Muscle of leg (tissue), 11 donors: Measurements from ENCODE around the gene ZNF333. TPM values are rescaled to one million over a fixed set of nuclear protein-coding genes. Genes with fewer than 3 reads are reported as not detected.
"Not testable (repeated sequence)": the region's sequence is repeated elsewhere in the genome, so short reads cannot be mapped to it uniquely, and the experiment has no call there.

Source experiments
- DNase-seq: peaks from one replicate; pipeline ENCODE4 v3.0.0; 2013
- H3K27ac ChIP-seq: one replicate; pipeline ENCODE4 v1.5.1; 2013; ENCODE audit warnings: mild to moderate bottlenecking, low read length, control low read depth
- H3K27me3 ChIP-seq: one replicate; pipeline ENCODE4 v1.6.1; 2013; ENCODE audit warnings: low read length; ENCODE audit not compliant: control insufficient read depth, insufficient read depth
- H3K36me3 ChIP-seq: one replicate; pipeline ENCODE4 v1.6.1; 2013; ENCODE audit warnings: low read length; ENCODE audit not compliant: control insufficient read depth, insufficient read depth
- H3K4me1 ChIP-seq: one replicate; pipeline ENCODE4 v1.6.1; 2013; ENCODE audit warnings: low read length; ENCODE audit not compliant: control insufficient read depth, insufficient read depth
- H3K4me3 ChIP-seq: one replicate; pipeline ENCODE4 v1.5.1; 2013; ENCODE audit warnings: low read length, control low read depth
- H3K9me3 ChIP-seq: replicated peaks from 2 replicates; pipeline ENCODE4 v1.6.1; 2013; ENCODE audit warnings: low read depth, low read length; ENCODE audit not compliant: control insufficient read depth
- WGBS: methylation state at CpG from one replicate; pipeline ENCODE4 v1.1.5; 2013; ENCODE audit warnings: missing lambda C conversion rate; ENCODE audit not compliant: insufficient coverage; 5-methylcytosine and 5-hydroxymethylcytosine counted together
- polyA plus RNA-seq, 8 donors: library from polyadenylated mRNA; unstranded; fragments of 120-200 nt; gene quantifications; one replicate each; pipeline versions ENCODE4 v1.2.1 to v1.2.3, GENCODE V29; 2013; ENCODE audit warnings: inconsistent platforms in 1 of 8, low replicate concordance in 1 of 8; ENCODE audit not compliant: insufficient read length in 8 of 8, insufficient read depth in 1 of 8
- total RNA-seq: library from RNA; stranded (reverse); fragments of 120-200 nt; gene quantifications from one replicate; pipeline ENCODE4 v1.2.4, GENCODE V29; 2013

ZNF333 gene
- total and polyA plus RNA-seq, 9 donors, result 12.2 to 25.5 (median 17.8) TPM

GRCh38 chr19:14764401-14764800, 74.6 kb downstream of the ZNF333 start:
- WGBS, result 82% methylated on average over 6 of the region's 9 CpGs
- no peak overlapping the region for H3K27ac ChIP-seq
- no peak overlapping the region for H3K4me3 ChIP-seq
- no peaks in the 10 kb centered on the region for H3K27me3 ChIP-seq
- no peaks in the 10 kb centered on the region for H3K4me1 ChIP-seq
- H3K36me3 ChIP-seq, result no peaks in the 10 kb centered on the region
- DNase-seq, result no peak
- no peaks in the 10 kb centered on the region for H3K9me3 ChIP-seq

DNA sequence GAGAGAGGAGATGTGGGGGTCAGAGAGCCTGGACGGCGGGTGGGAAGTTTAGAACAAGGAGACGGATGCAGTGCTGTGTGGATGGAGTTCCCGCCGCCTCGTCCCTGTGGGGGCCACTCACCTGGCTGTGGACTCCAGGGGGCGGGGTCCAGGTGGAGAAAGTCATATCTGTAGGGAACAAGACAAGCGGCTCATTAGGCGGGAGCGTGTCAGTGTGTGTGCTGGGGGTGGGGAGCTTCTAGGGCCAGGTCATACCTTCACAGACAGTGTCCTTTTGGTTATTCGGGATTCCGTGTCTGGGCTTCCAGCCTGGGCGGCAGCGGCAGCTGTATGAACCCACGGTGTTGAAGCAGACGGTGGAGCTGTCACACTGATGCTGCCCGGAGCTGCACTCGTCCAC, 75.6 kb downstream of the ZNF333 start:
- not testable (repeated sequence) for H3K4me1 ChIP-seq, H3K27me3 ChIP-seq, DNase-seq, H3K36me3 ChIP-seq, H3K9me3 ChIP-seq, H3K4me3 ChIP-seq, H3K27ac ChIP-seq
- WGBS, result no CpG with 5 or more reads among the region's 18 CpGs

- H3K27me3 ChIP-seq, H3K36me3 ChIP-seq, DNase-seq, H3K4me3 ChIP-seq, H3K9me3 ChIP-seq, H3K27ac ChIP-seq, H3K4me1 ChIP-seq: not testable (repeated sequence)
- no CpG with 5 or more reads among the region's 15 CpGs for WGBS
These were observed 76.0 kb downstream of the ZNF333 start for GRCh38 chr19:14765841-14766240.

GRCh38 chr19:14767466-14767971, 77.7 kb downstream of the ZNF333 start:
- no peak for DNase-seq
- H3K4me1 ChIP-seq, result no peaks in the 10 kb centered on the region
- WGBS, result no CpG with 5 or more reads among the region's 2 CpGs
- no peak overlapping the region for H3K4me3 ChIP-seq
- H3K27ac ChIP-seq, result no peak overlapping the region
- no peaks in the 10 kb centered on the region for H3K36me3 ChIP-seq
- H3K9me3 ChIP-seq, result no peaks in the 10 kb centered on the region
- H3K27me3 ChIP-seq, result no peaks in the 10 kb centered on the region

DNA sequence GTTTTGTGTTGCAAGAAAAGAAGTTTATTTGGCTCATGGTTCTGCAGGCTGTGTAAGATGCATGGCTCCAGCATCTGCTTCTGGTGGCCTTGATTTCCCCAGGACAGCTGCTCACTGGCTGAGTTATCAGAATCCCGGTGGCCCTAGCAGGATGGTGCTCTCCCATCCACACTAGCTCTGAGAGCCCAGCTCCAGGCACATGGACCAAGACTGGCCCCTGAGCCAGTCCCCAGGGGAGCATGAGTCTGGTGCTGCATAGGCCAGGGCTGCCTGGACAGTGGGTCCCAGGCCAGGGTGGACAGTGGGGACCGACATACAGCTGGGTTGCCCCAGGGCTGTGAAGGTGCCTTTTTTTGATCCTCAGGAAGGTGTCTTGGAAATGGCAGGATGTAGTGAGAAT, 78.2 kb downstream of the ZNF333 start:
- 93% methylated on average over 2 of the region's 2 CpGs for WGBS
- Histone ChIP-seq H3K27ac (no peak overlapping the region), H3K36me3 (no peaks in the 10 kb centered on the region), H3K9me3 (no peaks in the 10 kb centered on the region), H3K4me3 (no peak overlapping the region), H3K4me1 (no peaks in the 10 kb centered on the region), H3K27me3 (no peaks in the 10 kb centered on the region)
- no peak for DNase-seq

DNA sequence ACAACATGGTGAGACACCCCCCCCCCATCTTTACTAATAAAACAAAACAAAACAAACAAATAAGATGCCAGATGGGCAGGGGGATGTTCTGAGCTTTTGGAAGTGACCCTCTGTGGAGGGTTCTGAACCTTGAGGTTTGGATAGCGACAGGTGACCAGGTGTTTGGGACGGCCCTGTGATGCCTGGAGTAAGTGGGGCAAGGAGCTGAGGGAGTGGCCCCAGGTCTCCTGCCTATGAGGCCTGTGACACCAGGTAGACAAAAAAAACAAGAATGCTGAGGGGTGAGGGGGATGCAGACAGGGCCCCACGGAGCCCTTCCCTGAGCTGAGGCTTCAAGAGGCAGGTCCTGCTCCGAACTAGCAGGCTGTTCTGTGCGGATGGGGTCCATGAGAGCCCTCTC, 79.4 kb downstream of the ZNF333 start:
- H3K27me3 ChIP-seq, result no peaks in the 10 kb centered on the region
- WGBS, result 85% methylated on average over 5 of the region's 5 CpGs
- no peaks in the 10 kb centered on the region for H3K36me3 ChIP-seq

DNA sequence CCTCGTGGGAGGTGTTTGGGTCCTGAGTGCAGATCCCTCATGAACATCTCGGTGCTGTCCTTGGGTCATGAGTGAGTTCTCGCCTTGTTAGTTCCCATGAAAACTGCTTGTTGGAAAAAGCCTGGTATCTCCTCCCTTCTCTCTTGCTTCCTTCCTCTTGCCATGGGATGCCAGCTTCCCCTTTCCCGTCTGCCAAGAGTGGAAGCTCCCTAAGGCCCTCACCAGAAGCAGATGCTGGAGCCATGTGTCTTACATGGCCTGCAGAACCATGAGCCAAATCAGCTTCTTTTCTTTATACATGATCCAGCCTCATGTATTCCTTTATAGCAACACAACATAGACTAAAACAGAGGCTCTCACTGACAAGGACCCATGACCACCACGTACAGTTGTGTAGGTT, 80.3 kb downstream of the ZNF333 start:
- H3K4me3 ChIP-seq, result no peak overlapping the region
- no peak for DNase-seq
- H3K9me3 ChIP-seq, result no peaks in the 10 kb centered on the region
- WGBS, result 75% methylated on average over 4 of the region's 5 CpGs
- H3K27ac ChIP-seq, result no peak overlapping the region
- no peaks in the 10 kb centered on the region for H3K27me3 ChIP-seq
- no peaks in the 10 kb centered on the region for H3K36me3 ChIP-seq
- no peaks in the 10 kb centered on the region for H3K4me1 ChIP-seq

More for the DNA sequence above, 79.4 kb downstream of the ZNF333 start:
- H3K9me3 ChIP-seq, result no peaks in the 10 kb centered on the region
- H3K27ac ChIP-seq, result no peak overlapping the region
- no peak for DNase-seq
- H3K4me1 ChIP-seq, result no peaks in the 10 kb centered on the region
- H3K4me3 ChIP-seq, result no peak overlapping the region

DNA sequence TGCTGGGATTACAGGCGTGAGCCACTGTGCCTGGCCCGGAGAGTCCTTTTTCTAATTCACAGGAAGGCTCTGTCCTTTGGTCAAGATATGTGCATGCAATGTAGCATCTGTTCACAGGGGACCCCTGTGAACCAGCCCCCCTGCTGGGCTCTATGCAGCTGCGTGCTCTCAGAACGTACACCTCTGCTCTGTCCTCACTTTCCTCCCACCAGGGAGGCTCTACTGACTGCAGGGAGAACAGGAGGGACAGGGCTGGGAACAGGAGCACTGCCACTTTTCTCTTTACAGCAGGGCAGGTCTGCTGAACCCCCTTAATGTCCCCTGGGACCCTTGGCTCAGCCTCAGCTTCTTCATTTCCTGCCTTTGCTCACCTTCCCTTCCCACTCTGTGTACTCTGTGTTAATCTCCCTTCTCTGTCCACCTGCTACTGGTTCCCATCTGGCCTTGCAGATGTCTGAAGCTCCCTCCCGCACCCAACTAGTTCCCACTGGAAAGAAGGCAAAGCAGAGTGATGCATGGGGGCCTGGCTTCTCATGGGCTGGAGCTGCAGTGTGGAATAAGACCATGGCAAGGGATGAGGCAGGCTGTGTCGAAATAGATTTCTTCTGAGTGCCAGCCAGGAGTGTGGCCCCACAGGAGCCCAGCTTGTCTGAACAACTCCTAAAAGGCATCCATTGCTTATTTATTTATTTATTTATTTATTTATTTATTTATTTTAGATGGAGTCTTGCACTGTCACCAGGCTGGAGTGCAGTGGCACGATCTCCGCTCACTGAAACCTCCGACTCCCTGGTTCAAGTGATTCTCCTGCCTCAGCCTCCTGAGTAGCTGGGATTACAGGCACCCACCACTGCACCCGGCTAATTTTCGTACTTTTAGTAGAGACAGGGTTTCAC, 81.3 kb downstream of the ZNF333 start:
- peaks cover 6% of the 10 kb centered on the region for H3K27me3 ChIP-seq
- H3K27ac ChIP-seq, result no peak overlapping the region
- H3K4me3 ChIP-seq, result no peak overlapping the region
- no peaks in the 10 kb centered on the region for H3K9me3 ChIP-seq
- DNase-seq, result no peak
- no peaks in the 10 kb centered on the region for H3K36me3 ChIP-seq
- H3K4me1 ChIP-seq, result peaks cover under 1% of the 10 kb centered on the region
- WGBS, result 93% methylated on average over 6 of the region's 11 CpGs

DNA sequence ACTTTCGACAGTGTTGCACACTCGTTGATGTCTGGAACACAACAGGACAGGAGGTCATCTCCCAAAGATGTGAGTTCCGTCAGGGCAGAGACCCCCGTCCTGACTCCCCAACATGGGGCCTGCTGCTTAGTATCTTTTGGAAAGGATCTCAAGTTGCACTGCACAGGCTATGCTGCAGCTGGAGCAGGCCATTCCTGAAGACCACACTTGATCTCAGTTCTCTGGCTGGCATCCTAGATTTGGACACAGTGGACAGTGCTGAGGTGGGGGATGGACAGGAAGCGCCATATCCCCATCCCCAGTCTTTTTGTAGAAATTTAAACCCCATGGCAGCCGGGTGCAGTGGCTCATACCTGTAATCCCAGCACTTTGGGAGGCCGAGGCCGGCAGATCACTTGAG, 82.6 kb downstream of the ZNF333 start:
- Histone ChIP-seq H3K4me1 (peaks cover 11% of the 10 kb centered on the region), H3K27me3 (peaks cover 10% of the 10 kb centered on the region), H3K4me3 (no peak overlapping the region), H3K27ac (no peak overlapping the region), H3K9me3 (no peaks in the 10 kb centered on the region), H3K36me3 (no peaks in the 10 kb centered on the region)
- DNase-seq, result no peak
- WGBS, result 89% methylated on average over 6 of the region's 8 CpGs

DNA sequence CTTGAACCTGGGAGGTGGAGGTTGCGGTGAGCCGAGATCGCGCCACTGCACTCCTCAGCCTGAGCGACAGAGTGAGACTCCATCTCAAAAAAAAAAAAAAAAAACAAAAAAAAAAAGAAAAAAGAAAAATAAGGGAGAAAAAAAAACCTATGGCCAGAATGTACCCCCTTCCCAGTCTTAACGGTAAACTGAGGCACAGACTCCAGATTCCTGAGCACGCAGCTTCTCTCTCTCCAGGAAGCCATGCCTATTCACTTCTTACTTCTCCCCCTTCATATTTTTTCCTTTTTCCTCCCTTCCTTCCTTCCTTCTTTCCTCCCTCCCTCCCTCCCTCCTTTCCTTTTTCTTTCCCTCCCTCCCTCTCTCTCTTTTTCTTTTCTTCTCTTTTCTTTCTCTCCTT, 83.1 kb downstream of the ZNF333 start:
- peaks cover 11% of the 10 kb centered on the region for H3K4me1 ChIP-seq
- peaks cover 10% of the 10 kb centered on the region for H3K27me3 ChIP-seq
- H3K36me3 ChIP-seq, result no peaks in the 10 kb centered on the region
- H3K27ac ChIP-seq, result no peak overlapping the region
- WGBS, result 94% methylated on average over 2 of the region's 7 CpGs
- no peak overlapping the region for H3K4me3 ChIP-seq
- no peaks in the 10 kb centered on the region for H3K9me3 ChIP-seq
- DNase-seq, result no peak
